Adrenal gland (tissue), 5 donors: Measurements from ENCODE around the gene NRXN3.

ENCODE experiments used
- CTCF ChIP-seq, 6 experiments: fragments of 450-650 bp in 4 of 6; fragments of 200-600 bp in 2 of 6; sonication (generic) in 1 of 6; IDR thresholded peaks; 1 replicate in 5 of 6; 2 replicates in 1 of 6; pipeline versions ENCODE4 v1.5.1 to v1.8.0; 2016 to 2021; ENCODE audit warnings: antibody characterized with exemption in 6 of 6, mild to moderate bottlenecking in 2 of 6, moderate library complexity in 1 of 6
- POLR2A ChIP-seq, 2 donors: fragments of 450-650 bp; IDR thresholded peaks; one replicate each; pipeline ENCODE4 v1.6.1; 2017; ENCODE audit warnings: antibody characterized with exemption in 2 of 2, mild to moderate bottlenecking in 2 of 2, moderate library complexity in 1 of 2
- donor health status: DM: no; HTN: no; CAD: no.

GRCh38 chr14:79420725-79421124 lies 1250.6 kb downstream of the NRXN3 start:
- TF ChIP-seq POLR2A (IDR thresholded peaks at IDR 0.05), result no peak
- TF ChIP-seq CTCF (IDR thresholded peaks at IDR 0.05), result no peak
